Type B pancreatic cell (in vitro differentiated cells): ENCODE measurements around the gene SLC25A1. TPM values are rescaled to one million over a fixed set of nuclear protein-coding genes. Genes with fewer than 3 reads are reported as not detected.
"Not testable (repeated sequence)": the region's sequence is repeated elsewhere in the genome, so short reads cannot be mapped to it uniquely, and the experiment has no call there.

Experiments used
- DNase-seq: peaks from one replicate; pipeline ENCODE4 v3.0.0; 2021; ENCODE audit warnings: mixed read lengths; ENCODE audit not compliant: unreplicated experiment; ENCODE audit errors: extremely low spot score
- H3K27ac Mint-ChIP-seq: 2 replicates; pipeline ENCODE4 v1.8.0; 2021; ENCODE audit warnings: mild to moderate bottlenecking, mixed read lengths
- H3K27me3 Mint-ChIP-seq: 2 replicates; pipeline ENCODE4 v1.8.0; 2021; ENCODE audit warnings: mixed read lengths
- H3K36me3 Mint-ChIP-seq: 2 replicates; pipeline ENCODE4 v1.8.0; 2021; ENCODE audit warnings: mixed read lengths
- H3K4me1 Mint-ChIP-seq: one replicate; pipeline ENCODE4 v1.8.0; 2021; ENCODE audit warnings: mixed read lengths; ENCODE audit not compliant: unreplicated experiment
- H3K4me3 Mint-ChIP-seq: 2 replicates; pipeline ENCODE4 v1.8.0; 2021; ENCODE audit warnings: mild to moderate bottlenecking, mixed read lengths
- H3K9me3 Mint-ChIP-seq: 2 replicates; pipeline ENCODE4 v1.8.0; 2021; ENCODE audit warnings: mixed read lengths
- total RNA-seq: library from RNA; stranded (reverse); gene quantifications from 2 replicates; pipeline ENCODE4 v1.2.1, GENCODE V29; 2021; ENCODE audit warnings: low replicate concordance
- TF ChIP-seq, protein P1 (sequence below): fragments of 200-600 bp; sonication (generic); conservative IDR thresholded peaks from 2 replicates; pipeline ENCODE4 v1.5.0; 2021; ENCODE audit warnings: antibody characterized with exemption, mild to moderate bottlenecking

SLC25A1 gene
- total RNA-seq, 1 donor from 2014 or later: 94.4 TPM

DNA sequence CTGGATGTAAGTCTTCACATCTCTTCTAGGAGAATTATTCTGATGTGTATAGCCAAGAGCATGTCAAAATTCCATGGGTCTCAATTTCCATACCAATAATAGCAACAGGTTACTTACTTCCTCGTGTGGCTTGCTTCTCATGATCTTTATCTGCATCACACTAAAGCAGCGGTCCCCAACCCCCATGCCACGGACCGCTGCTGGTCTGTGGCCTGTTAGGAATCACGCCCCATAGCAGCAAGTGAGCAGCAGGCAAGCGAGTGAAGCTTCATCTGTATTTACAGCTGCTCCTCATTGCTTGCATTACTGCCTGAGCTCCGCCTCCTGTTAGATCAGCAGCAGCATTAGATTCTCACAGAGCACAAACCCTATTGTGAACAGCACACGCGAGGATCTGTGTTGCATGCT lies 28.9 kb upstream of the SLC25A1 start:
- DNase-seq: no peak
- Mint-ChIP-seq H3K36me3 (peaks cover 12% of the 10 kb centered on the region), H3K9me3 (no peaks in the 10 kb centered on the region), H3K27me3 (no peaks in the 10 kb centered on the region), H3K27ac (no peak overlapping the region), H3K4me3 (no peak overlapping the region), H3K4me1 (peaks cover 22% of the 10 kb centered on the region)
- TF ChIP-seq, protein P1, sequence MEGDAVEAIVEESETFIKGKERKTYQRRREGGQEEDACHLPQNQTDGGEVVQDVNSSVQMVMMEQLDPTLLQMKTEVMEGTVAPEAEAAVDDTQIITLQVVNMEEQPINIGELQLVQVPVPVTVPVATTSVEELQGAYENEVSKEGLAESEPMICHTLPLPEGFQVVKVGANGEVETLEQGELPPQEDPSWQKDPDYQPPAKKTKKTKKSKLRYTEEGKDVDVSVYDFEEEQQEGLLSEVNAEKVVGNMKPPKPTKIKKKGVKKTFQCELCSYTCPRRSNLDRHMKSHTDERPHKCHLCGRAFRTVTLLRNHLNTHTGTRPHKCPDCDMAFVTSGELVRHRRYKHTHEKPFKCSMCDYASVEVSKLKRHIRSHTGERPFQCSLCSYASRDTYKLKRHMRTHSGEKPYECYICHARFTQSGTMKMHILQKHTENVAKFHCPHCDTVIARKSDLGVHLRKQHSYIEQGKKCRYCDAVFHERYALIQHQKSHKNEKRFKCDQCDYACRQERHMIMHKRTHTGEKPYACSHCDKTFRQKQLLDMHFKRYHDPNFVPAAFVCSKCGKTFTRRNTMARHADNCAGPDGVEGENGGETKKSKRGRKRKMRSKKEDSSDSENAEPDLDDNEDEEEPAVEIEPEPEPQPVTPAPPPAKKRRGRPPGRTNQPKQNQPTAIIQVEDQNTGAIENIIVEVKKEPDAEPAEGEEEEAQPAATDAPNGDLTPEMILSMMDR: no peak

GRCh38 chr22:19206287-19206686 lies 27.8 kb upstream of the SLC25A1 start:
- Mint-ChIP-seq H3K4me1 (peaks cover 22% of the 10 kb centered on the region), H3K4me3 (no peak overlapping the region), H3K36me3 (peaks cover 17% of the 10 kb centered on the region), H3K27ac (no peak overlapping the region), H3K27me3 (no peaks in the 10 kb centered on the region), H3K9me3 (no peaks in the 10 kb centered on the region)
- TF ChIP-seq, protein P1: no peak
- no peak for DNase-seq

DNA sequence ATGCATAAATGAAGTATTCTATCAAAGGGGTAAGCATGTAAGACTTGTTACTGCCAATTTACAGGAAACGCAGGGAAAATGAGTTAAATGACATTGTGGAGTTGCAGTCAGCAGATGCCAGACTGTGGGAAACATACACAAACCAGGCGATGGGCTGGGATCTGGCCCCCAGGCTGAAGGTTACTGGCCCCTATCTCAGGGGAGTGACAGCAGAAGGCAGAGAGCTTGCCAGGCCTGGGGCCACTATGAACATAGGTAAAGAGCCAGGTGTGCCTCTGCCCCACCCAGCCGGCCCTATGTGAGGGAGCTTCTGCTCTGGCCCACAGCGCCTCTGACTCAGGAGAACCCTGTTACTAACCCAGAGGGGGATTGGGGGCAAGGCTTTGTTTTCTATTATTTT lies 26.1 kb upstream of the SLC25A1 start:
- Mint-ChIP-seq H3K27ac (peak overlapping the region; percentile 86), H3K36me3 (peaks cover 14% of the 10 kb centered on the region), H3K4me1 (peaks cover 22% of the 10 kb centered on the region), H3K4me3 (peak overlapping the region; percentile 36), H3K27me3 (no peaks in the 10 kb centered on the region), H3K9me3 (no peaks in the 10 kb centered on the region)
- TF ChIP-seq, protein P1: no peak
- DNase-seq: no peak

GRCh38 chr22:19203834-19204233 lies 25.3 kb upstream of the SLC25A1 start:
- Mint-ChIP-seq H3K27ac (peak overlapping the region; percentile 86), H3K36me3 (peaks cover 9% of the 10 kb centered on the region), H3K4me1 (peaks cover 26% of the 10 kb centered on the region), H3K4me3 (peak overlapping the region; percentile 58), H3K9me3 (no peaks in the 10 kb centered on the region), H3K27me3 (no peaks in the 10 kb centered on the region)
- DNase-seq: no peak
- TF ChIP-seq, protein P1: no peak

DNA sequence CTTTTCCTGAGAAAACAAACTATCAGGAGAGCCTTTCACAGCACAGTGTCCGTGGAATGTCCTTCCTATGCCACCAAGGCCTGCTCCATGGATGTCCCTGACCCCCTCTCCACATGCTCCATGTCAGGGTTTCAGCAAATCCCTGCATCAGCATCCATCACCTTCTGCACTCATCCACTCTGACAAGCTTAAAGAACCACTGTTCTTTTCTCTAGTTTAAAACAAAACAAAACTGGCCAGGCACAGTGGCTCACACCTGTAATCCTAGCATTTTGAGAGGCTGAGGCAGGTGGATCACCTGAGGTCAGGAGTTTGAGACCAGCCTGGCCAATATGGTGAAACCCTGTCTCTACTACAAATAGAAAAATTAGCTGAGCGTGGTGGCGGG lies 24.3 kb upstream of the SLC25A1 start:
- H3K4me3 Mint-ChIP-seq, H3K27ac Mint-ChIP-seq, H3K27me3 Mint-ChIP-seq, DNase-seq, H3K36me3 Mint-ChIP-seq, H3K9me3 Mint-ChIP-seq: not testable (repeated sequence)
- H3K4me1 Mint-ChIP-seq: peaks cover 31% of the 10 kb centered on the region

GRCh38 chr22:19201869-19202798 lies 23.6 kb upstream of the SLC25A1 start:
- Mint-ChIP-seq H3K27ac (no peak overlapping the region), H3K27me3 (no peaks in the 10 kb centered on the region), H3K9me3 (no peaks in the 10 kb centered on the region), H3K4me3 (no peak overlapping the region), H3K4me1 (peaks cover 27% of the 10 kb centered on the region), H3K36me3 (peaks cover 9% of the 10 kb centered on the region)
- DNase-seq: no peak
- TF ChIP-seq, protein P1: no peak
